GM12878 (cell line): ENCODE data around the gene DNAJC3. TPM values are rescaled to one million over a fixed set of nuclear protein-coding genes. Genes with fewer than 3 reads are reported as not detected.

Experiments used
- ATAC-seq: fragments of 200-7000 bp; cut with Tn5 transposase; 3 replicates; pipeline ENCODE4 v1.9.1; 2020; ENCODE audit warnings: mild to moderate bottlenecking, moderate library complexity
- BruUV-seq: library from RNA; stranded (reverse); fragments of 400-500 nt; replicated peaks from 2 replicates; lab custom pipeline; 2021; lab: Mats Ljungman, UMichigan
- CTCF ChIA-PET: fragments of 300-600 bp; sonication (Branson Sonifier 250); formaldehyde crosslinking; extraction: SDS; loops from one replicate; lab custom pipeline; 2021; ENCODE audit warnings: inconsistent platforms; lab: Yijun Ruan, JAX
- POLR2A ChIA-PET: fragments of 350-600 bp; formaldehyde crosslinking; extraction: SDS; loops from one replicate; lab custom pipeline; 2021; ENCODE audit warnings: inconsistent platforms; lab: Charles Lee
- RAD21 ChIA-PET: fragments of 300-600 bp; sonication (Branson Sonifier 250); formaldehyde crosslinking; loops from one replicate; lab custom pipeline; 2023; ENCODE audit warnings: antibody characterized with exemption; ENCODE audit not compliant: unreplicated experiment; lab: Charles Lee
- SMC1A ChIA-PET: fragments of 300-600 bp; sonication (Branson Sonifier 250); formaldehyde crosslinking; loops from one replicate; lab custom pipeline; 2023; ENCODE audit not compliant: unreplicated experiment, uncharacterized antibody; lab: Charles Lee
- DNase-seq: peaks from one replicate; pipeline ENCODE4 v3.0.0-alpha.2; 2011; ENCODE audit warnings: low read depth, low spot score
- FAIRE-seq: peaks from 3 replicates; lab custom pipeline; 2011; peaks lifted over from hg19 to GRCh38; lab: Jason Lieb, UNC
- H2AFZ ChIP-seq: 2 replicates; pipeline ENCODE4 v1.6.0; 2011; ENCODE audit warnings: low read depth, low read length, control low read depth; ENCODE audit not compliant: control insufficient read depth
- H3K27ac ChIP-seq: 2 replicates; pipeline ENCODE4 v1.5.1; 2011; ENCODE audit warnings: control low read depth; ENCODE audit not compliant: control insufficient read depth, insufficient read depth
- H3K27me3 ChIP-seq, 2 experiments: replicated peaks in 1 of 2; 2 replicates each; pipeline versions ENCODE4 v1.6.0 to v1.6.1; 2011; ENCODE audit warnings: low read length in 1 of 2; ENCODE audit not compliant: control insufficient read depth in 2 of 2, insufficient read depth in 2 of 2
- H3K36me3 ChIP-seq, 2 experiments: 2 replicates each; pipeline ENCODE4 v1.5.1; 2011; ENCODE audit warnings: low read length in 1 of 2; ENCODE audit not compliant: control insufficient read depth in 2 of 2, insufficient read depth in 2 of 2
- H3K4me1 ChIP-seq: 2 replicates; pipeline ENCODE4 v1.6.1; 2011; ENCODE audit warnings: mild to moderate bottlenecking, low read length, moderate library complexity, mixed read lengths; ENCODE audit not compliant: control insufficient read depth, insufficient read depth
- H3K4me2 ChIP-seq: 2 replicates; pipeline ENCODE4 v1.6.0; 2011; ENCODE audit warnings: control low read depth; ENCODE audit not compliant: control insufficient read depth, insufficient read depth
- H3K4me3 ChIP-seq: fragments of 200-600 bp; sonication (generic); 2 replicates; pipeline ENCODE4 v1.5.1; 2016
- H3K79me2 ChIP-seq: 2 replicates; pipeline ENCODE4 v1.6.0; 2011; ENCODE audit warnings: low read length; ENCODE audit not compliant: control insufficient read depth, insufficient read depth
- H3K9ac ChIP-seq: 2 replicates; pipeline ENCODE4 v1.8.0; 2011; ENCODE audit warnings: low read length, control low read depth, mixed read lengths; ENCODE audit not compliant: control insufficient read depth, insufficient read depth
- H3K9me3 ChIP-seq: replicated peaks from 3 replicates; pipeline ENCODE4 v1.5.1; 2011; ENCODE audit warnings: mild to moderate bottlenecking, low read length; ENCODE audit not compliant: control insufficient read depth, insufficient read depth
- H4K20me1 ChIP-seq: 2 replicates; pipeline ENCODE4 v1.6.0; 2011; ENCODE audit not compliant: control insufficient read depth, insufficient read depth
- ASH2L ChIP-seq: fragments of 300-600, 200-600 bp; sonication (generic); IDR thresholded peaks from 2 replicates; pipeline ENCODE4 v1.6.1; 2017; ENCODE audit warnings: low read depth, mild to moderate bottlenecking, borderline replicate concordance
- BACH1 ChIP-seq: fragments of 450-650 bp; IDR thresholded peaks from 2 replicates; pipeline ENCODE4 v1.6.1; 2017; ENCODE audit warnings: mild to moderate bottlenecking, borderline replicate concordance
- CBFB ChIP-seq: IDR thresholded peaks from 2 replicates; pipeline ENCODE4 v1.6.1; 2016; ENCODE audit warnings: antibody characterized with exemption, low read depth
- CHD1 ChIP-seq: IDR thresholded peaks from 2 replicates; pipeline ENCODE4 v1.6.1; 2012; ENCODE audit warnings: low read depth, low read length, improper control_type of control experiment
- EGR1 ChIP-seq, 2 experiments: IDR thresholded peaks; 1 replicate in 1 of 2; 2 replicates in 1 of 2; pipeline ENCODE4 v1.6.1; 2011 to 2012; ENCODE audit warnings: low read depth in 2 of 2, low read length in 2 of 2, borderline replicate concordance in 1 of 2, mild to moderate bottlenecking in 1 of 2, moderate library complexity in 1 of 2
- KDM1A ChIP-seq: fragments of 200-600 bp; sonication (generic); IDR thresholded peaks from 2 replicates; pipeline ENCODE4 v1.6.1; 2016; ENCODE audit warnings: borderline replicate concordance
- NFXL1 ChIP-seq: fragments of 450-650 bp; IDR thresholded peaks from 2 replicates; pipeline ENCODE4 v1.6.1; 2017; ENCODE audit warnings: antibody characterized with exemption, mild to moderate bottlenecking, borderline replicate concordance
- NRF1 ChIP-seq: conservative IDR thresholded peaks from 2 replicates; pipeline ENCODE4 v1.6.1; 2011; ENCODE audit warnings: mild to moderate bottlenecking, low read depth, low read length, improper control_type of control experiment
- POLR2A ChIP-seq: IDR thresholded peaks from 2 replicates; pipeline ENCODE4 v1.6.1; 2011; ENCODE audit warnings: low read depth, mild to moderate bottlenecking, low read length
- SMAD1 ChIP-seq: fragments of 450-650 bp; IDR thresholded peaks from 2 replicates; pipeline ENCODE4 v1.6.1; 2018; ENCODE audit warnings: mild to moderate bottlenecking, low read depth; ENCODE audit not compliant: partially characterized antibody
- TCF3 ChIP-seq: IDR thresholded peaks from 2 replicates; pipeline ENCODE4 v1.6.1; 2012; ENCODE audit warnings: low read depth, mild to moderate bottlenecking, low read length, borderline replicate concordance; ENCODE audit not compliant: insufficient read depth
- YBX1 ChIP-seq: fragments of 450-650 bp; IDR thresholded peaks from 2 replicates; pipeline ENCODE4 v1.6.1; 2016; ENCODE audit warnings: antibody characterized with exemption
- ZNF217 ChIP-seq: fragments of 450-650 bp; IDR thresholded peaks from 2 replicates; pipeline ENCODE4 v1.6.1; 2017; ENCODE audit warnings: antibody characterized with exemption, mild to moderate bottlenecking
- WGBS: methylation state at CpG from one replicate; pipeline ENCODE4 v1.1.6; 2016; ENCODE audit warnings: low lambda C conversion rate; ENCODE audit not compliant: insufficient replicate concordance, insufficient coverage; ENCODE audit errors: missing lambda C conversion rate; 5-methylcytosine and 5-hydroxymethylcytosine counted together
- in situ Hi-C: fragments of 300-500 bp; cut with MboI; formaldehyde crosslinking; loops from 9 replicates; pipeline ENCODE4 v1.14.3; 2018; ENCODE audit warnings: mixed read lengths
- intact Hi-C: fragments of 100-400 bp; cut with micrococcal nuclease; formaldehyde crosslinking; loops from one replicate; pipeline ENCODE4 v1.14.2; 2022; ENCODE audit not compliant: unreplicated experiment
- polyA plus RNA-seq, 11 experiments: library from polyadenylated mRNA; depleted of rRNA in 4 of 11; unstranded in 6 of 11; stranded (reverse) in 5 of 11; fragments of >200 nt; fragmentation: Nextera tagmentation in 4 of 11; fragmentation: Illumina TruSeq in 1 of 11; extraction: Ambion mirVana in 4 of 11; extraction: Trizol in 1 of 11; gene quantifications; 1 replicate in 1 of 11; 2 replicates in 10 of 11; pipeline versions ENCODE4 v1.2.1 to v1.2.3, GENCODE V29; 2011 to 2016; ENCODE audit warnings: inconsistent platforms in 2 of 11, missing spikeins in 2 of 11, low read depth in 1 of 11
- total RNA-seq, 4 experiments: library from RNA; depleted of rRNA in 3 of 4; stranded (reverse); fragments of >200 nt in 3 of 4; fragmentation: Illumina TruSeq in 1 of 4; extraction: Trizol in 1 of 4; gene quantifications; 2 replicates each; pipeline versions ENCODE4 v1.2.1 to v1.2.3, GENCODE V29; 2013 to 2021
- TF ChIP-seq, protein P1 (sequence below): fragments of 450-650 bp; formaldehyde crosslinking; IDR thresholded peaks from 2 replicates; pipeline ENCODE4 v1.4.0; 2020; ENCODE audit warnings: mild to moderate bottlenecking, moderate library complexity
- TF ChIP-seq, protein P2 (sequence below): IDR thresholded peaks from 2 replicates; pipeline ENCODE4 v1.6.1; 2012; ENCODE audit warnings: low read depth, low read length, improper control_type of control experiment
- TF ChIP-seq, protein P3 (sequence below): fragments of 450-650 bp; IDR thresholded peaks from 2 replicates; pipeline ENCODE4 v1.6.1; 2014; ENCODE audit warnings: mild to moderate bottlenecking
- TF ChIP-seq, protein P4 (sequence below): IDR thresholded peaks from 2 replicates; pipeline ENCODE4 v1.6.1; 2011; ENCODE audit warnings: low read depth, low read length, improper control_type of control experiment, borderline replicate concordance
- TF ChIP-seq, protein P5 (sequence below): fragments of 450-650 bp; IDR thresholded peaks from 2 replicates; pipeline ENCODE4 v1.6.1; 2016; ENCODE audit warnings: mild to moderate bottlenecking

DNAJC3 gene
- total and polyA plus RNA-seq, 10 of the 15 experiments (the other 5 are each of a cell fraction or from before 2014, with no cell fraction given), result 9.3 to 37.4 (median 19.0) TPM

DNA sequence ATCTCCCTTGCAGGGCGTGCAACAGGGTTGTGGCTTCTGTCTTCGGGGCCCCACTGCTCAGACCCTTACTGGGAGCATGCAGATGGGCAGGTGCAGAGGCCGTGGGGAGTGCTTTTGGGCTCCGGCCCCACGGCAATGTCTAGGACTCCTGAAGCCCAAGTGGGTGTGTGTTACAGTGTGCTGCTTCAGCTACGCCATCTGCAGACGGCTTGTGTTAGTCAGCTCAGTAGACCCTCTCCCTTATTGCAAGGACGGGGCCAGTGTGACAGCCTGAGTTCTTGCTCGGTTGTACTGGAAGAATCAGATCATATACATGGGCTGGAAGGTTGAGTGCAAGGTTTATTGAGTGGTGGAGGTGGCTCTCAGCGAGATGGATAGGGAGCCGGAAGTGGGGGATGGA lies 39.3 kb downstream of the DNAJC3 start:
- H3K79me2 ChIP-seq, result no peaks in the 10 kb centered on the region; the same call in 1 of the 2 replicates
- FAIRE-seq (no peak), DNase-seq (no peak), ATAC-seq (no peak)
- intact Hi-C loops (no loop called here), in situ Hi-C loops (no loop called here)
- no peaks in the 10 kb centered on the region for H4K20me1 ChIP-seq
- H2AFZ ChIP-seq, result no peak overlapping the region
- BruUV-seq, result no TSS peak
- peaks cover 3 to 15% of the 10 kb centered on the region in 2 experiments; a peak in 3 of 4 replicates for H3K36me3 ChIP-seq
- POLR2A ChIA-PET, result no interaction called here
- H3K4me3 ChIP-seq, result no peak overlapping the region
- SMC1A ChIA-PET, result no interaction called here
- H3K27ac ChIP-seq, result no peak overlapping the region
- 98% methylated on average over 11 of the region's 11 CpGs for WGBS
- CTCF ChIA-PET, result no interaction called here
- H3K9ac ChIP-seq, result no peak overlapping the region
- peaks cover 3% of the 10 kb centered on the region; the same call in 1 of the 3 replicates for H3K9me3 ChIP-seq
- RAD21 ChIA-PET, result no interaction called here
- H3K4me2 ChIP-seq, result no peak overlapping the region
- H3K4me1 ChIP-seq, result no peaks in the 10 kb centered on the region
- H3K27me3 ChIP-seq, result no peaks in the 10 kb centered on the region
- TF ChIP-seq, protein P1, sequence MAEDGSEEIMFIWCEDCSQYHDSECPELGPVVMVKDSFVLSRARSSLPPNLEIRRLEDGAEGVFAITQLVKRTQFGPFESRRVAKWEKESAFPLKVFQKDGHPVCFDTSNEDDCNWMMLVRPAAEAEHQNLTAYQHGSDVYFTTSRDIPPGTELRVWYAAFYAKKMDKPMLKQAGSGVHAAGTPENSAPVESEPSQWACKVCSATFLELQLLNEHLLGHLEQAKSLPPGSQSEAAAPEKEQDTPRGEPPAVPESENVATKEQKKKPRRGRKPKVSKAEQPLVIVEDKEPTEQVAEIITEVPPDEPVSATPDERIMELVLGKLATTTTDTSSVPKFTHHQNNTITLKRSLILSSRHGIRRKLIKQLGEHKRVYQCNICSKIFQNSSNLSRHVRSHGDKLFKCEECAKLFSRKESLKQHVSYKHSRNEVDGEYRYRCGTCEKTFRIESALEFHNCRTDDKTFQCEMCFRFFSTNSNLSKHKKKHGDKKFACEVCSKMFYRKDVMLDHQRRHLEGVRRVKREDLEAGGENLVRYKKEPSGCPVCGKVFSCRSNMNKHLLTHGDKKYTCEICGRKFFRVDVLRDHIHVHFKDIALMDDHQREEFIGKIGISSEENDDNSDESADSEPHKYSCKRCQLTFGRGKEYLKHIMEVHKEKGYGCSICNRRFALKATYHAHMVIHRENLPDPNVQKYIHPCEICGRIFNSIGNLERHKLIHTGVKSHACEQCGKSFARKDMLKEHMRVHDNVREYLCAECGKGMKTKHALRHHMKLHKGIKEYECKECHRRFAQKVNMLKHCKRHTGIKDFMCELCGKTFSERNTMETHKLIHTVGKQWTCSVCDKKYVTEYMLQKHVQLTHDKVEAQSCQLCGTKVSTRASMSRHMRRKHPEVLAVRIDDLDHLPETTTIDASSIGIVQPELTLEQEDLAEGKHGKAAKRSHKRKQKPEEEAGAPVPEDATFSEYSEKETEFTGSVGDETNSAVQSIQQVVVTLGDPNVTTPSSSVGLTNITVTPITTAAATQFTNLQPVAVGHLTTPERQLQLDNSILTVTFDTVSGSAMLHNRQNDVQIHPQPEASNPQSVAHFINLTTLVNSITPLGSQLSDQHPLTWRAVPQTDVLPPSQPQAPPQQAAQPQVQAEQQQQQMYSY (CRISPR knock-in tag), result no peak
- TF ChIP-seq BACH1 (no peak), NRF1 (no peak), ASH2L (no peak), TCF3 (no peak), NFXL1 (no peak), YBX1 (no peak), SMAD1 (no peak), ZNF217 (no peak), CBFB (no peak), CHD1 (no peak), POLR2A (no peak), KDM1A (no peak), EGR1 (IDR thresholded peaks at IDR 0.05; ENCODE audit: borderline replicate concordance in 1 of 2, low read depth in 2 of 2, low read length in 2 of 2) (no peak)
- TF ChIP-seq, protein P2, sequence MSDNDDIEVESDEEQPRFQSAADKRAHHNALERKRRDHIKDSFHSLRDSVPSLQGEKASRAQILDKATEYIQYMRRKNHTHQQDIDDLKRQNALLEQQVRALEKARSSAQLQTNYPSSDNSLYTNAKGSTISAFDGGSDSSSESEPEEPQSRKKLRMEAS, result no peak
- TF ChIP-seq, protein P3, sequence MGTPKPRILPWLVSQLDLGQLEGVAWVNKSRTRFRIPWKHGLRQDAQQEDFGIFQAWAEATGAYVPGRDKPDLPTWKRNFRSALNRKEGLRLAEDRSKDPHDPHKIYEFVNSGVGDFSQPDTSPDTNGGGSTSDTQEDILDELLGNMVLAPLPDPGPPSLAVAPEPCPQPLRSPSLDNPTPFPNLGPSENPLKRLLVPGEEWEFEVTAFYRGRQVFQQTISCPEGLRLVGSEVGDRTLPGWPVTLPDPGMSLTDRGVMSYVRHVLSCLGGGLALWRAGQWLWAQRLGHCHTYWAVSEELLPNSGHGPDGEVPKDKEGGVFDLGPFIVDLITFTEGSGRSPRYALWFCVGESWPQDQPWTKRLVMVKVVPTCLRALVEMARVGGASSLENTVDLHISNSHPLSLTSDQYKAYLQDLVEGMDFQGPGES, result no peak
- TF ChIP-seq, protein P4, sequence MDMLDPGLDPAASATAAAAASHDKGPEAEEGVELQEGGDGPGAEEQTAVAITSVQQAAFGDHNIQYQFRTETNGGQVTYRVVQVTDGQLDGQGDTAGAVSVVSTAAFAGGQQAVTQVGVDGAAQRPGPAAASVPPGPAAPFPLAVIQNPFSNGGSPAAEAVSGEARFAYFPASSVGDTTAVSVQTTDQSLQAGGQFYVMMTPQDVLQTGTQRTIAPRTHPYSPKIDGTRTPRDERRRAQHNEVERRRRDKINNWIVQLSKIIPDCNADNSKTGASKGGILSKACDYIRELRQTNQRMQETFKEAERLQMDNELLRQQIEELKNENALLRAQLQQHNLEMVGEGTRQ, result no peak
- TF ChIP-seq, protein P5, sequence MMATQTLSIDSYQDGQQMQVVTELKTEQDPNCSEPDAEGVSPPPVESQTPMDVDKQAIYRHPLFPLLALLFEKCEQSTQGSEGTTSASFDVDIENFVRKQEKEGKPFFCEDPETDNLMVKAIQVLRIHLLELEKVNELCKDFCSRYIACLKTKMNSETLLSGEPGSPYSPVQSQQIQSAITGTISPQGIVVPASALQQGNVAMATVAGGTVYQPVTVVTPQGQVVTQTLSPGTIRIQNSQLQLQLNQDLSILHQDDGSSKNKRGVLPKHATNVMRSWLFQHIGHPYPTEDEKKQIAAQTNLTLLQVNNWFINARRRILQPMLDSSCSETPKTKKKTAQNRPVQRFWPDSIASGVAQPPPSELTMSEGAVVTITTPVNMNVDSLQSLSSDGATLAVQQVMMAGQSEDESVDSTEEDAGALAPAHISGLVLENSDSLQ, result no peak
